Endodermal cell (in vitro differentiated cells): ENCODE measurements around the gene RAB5IF. TPM values are rescaled to one million over a fixed set of nuclear protein-coding genes. Genes with fewer than 3 reads are reported as not detected.

Source experiments
- DNase-seq: peaks from one replicate; pipeline ENCODE4 v3.0.0-alpha.2; 2017
- H3K27ac ChIP-seq: 2 replicates; pipeline ENCODE4 v1.5.1; 2013; ENCODE audit warnings: mild to moderate bottlenecking, low read depth, low read length, moderate library complexity
- H3K27me3 ChIP-seq: 2 replicates; pipeline ENCODE4 v1.6.1; 2013; ENCODE audit warnings: mild to moderate bottlenecking, low read length, moderate library complexity; ENCODE audit not compliant: insufficient read depth, control insufficient read depth, poor library complexity, severe bottlenecking
- H3K36me3 ChIP-seq: 2 replicates; pipeline ENCODE4 v1.7.0; 2013; ENCODE audit warnings: mild to moderate bottlenecking, low read length, moderate library complexity; ENCODE audit not compliant: control insufficient read depth, insufficient read depth
- H3K4me1 ChIP-seq: one replicate; pipeline ENCODE4 v1.7.0; 2013; ENCODE audit warnings: low read length; ENCODE audit not compliant: control insufficient read depth, insufficient read depth
- H3K4me3 ChIP-seq: 2 replicates; pipeline ENCODE4 v1.5.1; 2013; ENCODE audit warnings: mild to moderate bottlenecking, low read length, moderate library complexity
- H3K9ac ChIP-seq: 2 replicates; pipeline ENCODE4 v1.6.1; 2013; ENCODE audit warnings: mild to moderate bottlenecking, low read length, moderate library complexity; ENCODE audit not compliant: poor library complexity, severe bottlenecking; ENCODE audit errors: extremely low read depth
- H3K9me3 ChIP-seq: 2 replicates; pipeline ENCODE4 v1.6.1; 2013; ENCODE audit warnings: mild to moderate bottlenecking, low read length, moderate library complexity; ENCODE audit not compliant: control insufficient read depth
- H3K27ac Mint-ChIP-seq: 2 replicates; pipeline ENCODE4 v1.8.0; 2020; ENCODE audit warnings: mixed read lengths
- H3K27me3 Mint-ChIP-seq: 2 replicates; pipeline ENCODE4 v1.8.0; 2021; ENCODE audit warnings: mild to moderate bottlenecking, mixed read lengths; ENCODE audit not compliant: insufficient read depth
- H3K36me3 Mint-ChIP-seq: 2 replicates; pipeline ENCODE4 v1.8.0; 2020; ENCODE audit warnings: low read depth, mixed read lengths
- H3K4me1 Mint-ChIP-seq: 2 replicates; pipeline ENCODE4 v1.8.0; 2020; ENCODE audit warnings: mixed read lengths
- H3K4me3 Mint-ChIP-seq: 2 replicates; pipeline ENCODE4 v1.8.0; 2020; ENCODE audit warnings: mild to moderate bottlenecking, moderate library complexity, mixed read lengths
- H3K9me3 Mint-ChIP-seq: 2 replicates; pipeline ENCODE4 v1.8.0; 2020; ENCODE audit warnings: mild to moderate bottlenecking, mixed read lengths
- CTCF ChIP-seq: fragments of 200-600 bp; sonication (generic); conservative IDR thresholded peaks from 2 replicates; pipeline ENCODE4 v1.5.0; 2021; ENCODE audit warnings: antibody characterized with exemption, mild to moderate bottlenecking
- WGBS, 2 experiments: methylation state at CpG; one replicate each; pipeline versions ENCODE4 v1.1.5 to v1.1.7; 2013; ENCODE audit warnings: missing lambda C conversion rate in 2 of 2, mixed read lengths in 1 of 2; ENCODE audit not compliant: insufficient coverage in 1 of 2, insufficient read length in 1 of 2; 5-methylcytosine and 5-hydroxymethylcytosine counted together
- total RNA-seq, 2 donors: library from RNA; stranded (reverse); fragmentation: NEBNext Ultra II Directional in 1 of 2; extraction: Animal tissue kit (Norgen Biotek cat#: 25700) in 1 of 2; gene quantifications; 2 replicates in 1 of 2; 3 replicates in 1 of 2; pipeline ENCODE4 v1.2.1, GENCODE V29; 2021

RAB5IF gene
- total RNA-seq, 2 donors from 2014 or later: 98.9 to 99.9 TPM

DNA sequence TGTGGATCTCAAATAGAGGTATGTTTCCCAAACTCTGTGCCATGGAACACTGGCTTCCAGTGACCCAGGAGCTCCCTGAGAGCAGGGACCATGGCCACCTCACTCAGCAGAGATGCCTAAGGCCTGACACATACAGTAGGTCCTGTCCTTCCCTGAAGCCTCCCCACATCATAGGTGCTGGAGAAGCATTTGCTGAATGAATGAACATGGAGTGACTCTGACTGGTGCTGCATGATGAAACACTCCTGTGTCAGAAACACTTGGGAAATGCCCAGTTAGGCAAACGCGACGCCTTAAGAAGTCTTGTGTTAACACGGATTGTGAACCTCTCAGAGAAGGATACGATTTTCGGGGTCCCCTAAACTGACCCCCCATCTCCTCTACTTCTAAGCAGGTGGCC, 26.1 kb downstream of the RAB5IF start:
- Histone ChIP-seq H3K27me3 (no peaks in the 10 kb centered on the region), H3K4me3 (no peak overlapping the region), H3K36me3 (no peaks in the 10 kb centered on the region), H3K9me3 (no peaks in the 10 kb centered on the region), H3K4me1 (no peaks in the 10 kb centered on the region), H3K9ac (no peak overlapping the region), H3K27ac (no peak overlapping the region)
- Mint-ChIP-seq H3K27me3 (no peaks in the 10 kb centered on the region), H3K36me3 (no peaks in the 10 kb centered on the region), H3K27ac (peak overlapping the region; percentile 65), H3K4me1 (peaks cover 4% of the 10 kb centered on the region), H3K4me3 (no peak overlapping the region), H3K9me3 (no peaks in the 10 kb centered on the region)
- no peak for TF ChIP-seq CTCF
- WGBS, 2 experiments: 83 to 100% methylated on average over 2 to 6 of the region's 6 CpGs
- DNase-seq: no peak

DNA sequence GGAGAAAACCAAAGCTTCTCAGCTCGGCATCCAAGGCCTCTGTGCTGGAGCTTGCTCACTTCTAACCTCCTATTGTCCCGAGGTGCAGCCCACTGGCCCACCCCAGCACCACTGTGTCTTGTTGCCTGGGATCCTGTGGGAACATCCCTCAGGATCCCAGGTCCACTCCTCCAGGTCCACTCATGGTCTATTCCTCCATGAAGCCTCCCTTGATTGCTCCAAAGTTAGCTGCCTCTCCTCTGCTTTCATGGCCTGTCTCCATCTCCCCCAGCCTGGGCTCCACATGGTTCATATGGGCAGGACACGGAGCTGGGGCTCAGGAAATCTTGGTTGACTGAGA, 26.5 kb downstream of the RAB5IF start:
- H3K27ac ChIP-seq: no peak overlapping the region
- no peak for DNase-seq
- TF ChIP-seq CTCF: no peak
- H3K27me3 Mint-ChIP-seq: no peaks in the 10 kb centered on the region
- H3K4me3 ChIP-seq: no peak overlapping the region
- H3K9ac ChIP-seq: no peak overlapping the region
- WGBS, 2 experiments: 80 to 89% methylated on average over 2 to 3 of the region's 3 CpGs
- no peaks in the 10 kb centered on the region for H3K4me1 ChIP-seq
- H3K27me3 ChIP-seq: no peaks in the 10 kb centered on the region
- H3K27ac Mint-ChIP-seq: peak overlapping the region; percentile 65
- no peaks in the 10 kb centered on the region for H3K36me3 ChIP-seq
- H3K9me3 ChIP-seq: no peaks in the 10 kb centered on the region
- no peaks in the 10 kb centered on the region for H3K9me3 Mint-ChIP-seq
- H3K36me3 Mint-ChIP-seq: no peaks in the 10 kb centered on the region
- peaks cover 4% of the 10 kb centered on the region for H3K4me1 Mint-ChIP-seq
- H3K4me3 Mint-ChIP-seq: no peak overlapping the region

GRCh38 chr20:36632487-36633284, 27.1 kb downstream of the RAB5IF start:
- no peaks in the 10 kb centered on the region for H3K9me3 Mint-ChIP-seq
- H3K4me1 ChIP-seq: no peaks in the 10 kb centered on the region
- no peaks in the 10 kb centered on the region for H3K36me3 Mint-ChIP-seq
- no peaks in the 10 kb centered on the region for H3K9me3 ChIP-seq
- no peaks in the 10 kb centered on the region for H3K27me3 Mint-ChIP-seq
- WGBS, 2 experiments: 86 to 96% methylated on average over 9 to 14 of the region's 14 CpGs
- H3K27ac Mint-ChIP-seq: peak overlapping the region; percentile 65
- no peak overlapping the region for H3K4me3 Mint-ChIP-seq
- peak; percentile 76 for TF ChIP-seq CTCF
- no peak overlapping the region for H3K27ac ChIP-seq
- no peaks in the 10 kb centered on the region for H3K36me3 ChIP-seq
- peaks cover 4% of the 10 kb centered on the region for H3K4me1 Mint-ChIP-seq
- no peaks in the 10 kb centered on the region for H3K27me3 ChIP-seq
- H3K4me3 ChIP-seq: no peak overlapping the region
- DNase-seq: peak; percentile 92
- H3K9ac ChIP-seq: no peak overlapping the region
